ENCODE measurements around the gene PTN.

DNA sequence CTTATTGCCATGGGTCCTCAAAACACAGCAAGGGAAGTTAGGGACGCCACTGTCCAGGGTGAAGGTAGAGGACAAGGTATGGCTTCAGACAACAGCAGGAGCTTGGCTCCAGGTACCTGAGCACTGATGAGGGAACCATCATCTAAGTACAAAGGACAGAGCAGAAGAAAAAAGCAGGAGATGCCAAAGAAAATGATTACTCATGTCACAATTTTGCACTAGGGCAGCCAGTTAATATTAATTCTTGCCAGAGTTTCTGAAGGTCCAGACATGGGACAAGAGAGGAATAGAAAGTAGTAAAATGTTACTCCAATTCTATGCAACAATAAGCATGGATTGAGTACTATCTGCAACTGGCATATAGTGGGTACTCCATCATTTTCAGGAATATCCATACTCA lies 14.1 kb downstream of the PTN start:
- TF ChIP-seq, protein P1, sequence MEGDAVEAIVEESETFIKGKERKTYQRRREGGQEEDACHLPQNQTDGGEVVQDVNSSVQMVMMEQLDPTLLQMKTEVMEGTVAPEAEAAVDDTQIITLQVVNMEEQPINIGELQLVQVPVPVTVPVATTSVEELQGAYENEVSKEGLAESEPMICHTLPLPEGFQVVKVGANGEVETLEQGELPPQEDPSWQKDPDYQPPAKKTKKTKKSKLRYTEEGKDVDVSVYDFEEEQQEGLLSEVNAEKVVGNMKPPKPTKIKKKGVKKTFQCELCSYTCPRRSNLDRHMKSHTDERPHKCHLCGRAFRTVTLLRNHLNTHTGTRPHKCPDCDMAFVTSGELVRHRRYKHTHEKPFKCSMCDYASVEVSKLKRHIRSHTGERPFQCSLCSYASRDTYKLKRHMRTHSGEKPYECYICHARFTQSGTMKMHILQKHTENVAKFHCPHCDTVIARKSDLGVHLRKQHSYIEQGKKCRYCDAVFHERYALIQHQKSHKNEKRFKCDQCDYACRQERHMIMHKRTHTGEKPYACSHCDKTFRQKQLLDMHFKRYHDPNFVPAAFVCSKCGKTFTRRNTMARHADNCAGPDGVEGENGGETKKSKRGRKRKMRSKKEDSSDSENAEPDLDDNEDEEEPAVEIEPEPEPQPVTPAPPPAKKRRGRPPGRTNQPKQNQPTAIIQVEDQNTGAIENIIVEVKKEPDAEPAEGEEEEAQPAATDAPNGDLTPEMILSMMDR (IDR thresholded peaks at IDR 0.05), result no peak
- no peak for TF ChIP-seq POLR2A (IDR thresholded peaks at IDR 0.05)

Measured in adrenal gland (tissue), 5 donors.